NCI-H524 treated with DMSO at 0.1 percent for 48 hours (cell line): ENCODE data around the gene MFAP2.

Experiments
- DNase-seq: peaks from one replicate; lab custom pipeline; 2025; lab: John Stamatoyannopoulos, UW

Gene MFAP2, protein sequence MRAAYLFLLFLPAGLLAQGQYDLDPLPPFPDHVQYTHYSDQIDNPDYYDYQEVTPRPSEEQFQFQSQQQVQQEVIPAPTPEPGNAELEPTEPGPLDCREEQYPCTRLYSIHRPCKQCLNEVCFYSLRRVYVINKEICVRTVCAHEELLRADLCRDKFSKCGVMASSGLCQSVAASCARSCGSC

DNA sequence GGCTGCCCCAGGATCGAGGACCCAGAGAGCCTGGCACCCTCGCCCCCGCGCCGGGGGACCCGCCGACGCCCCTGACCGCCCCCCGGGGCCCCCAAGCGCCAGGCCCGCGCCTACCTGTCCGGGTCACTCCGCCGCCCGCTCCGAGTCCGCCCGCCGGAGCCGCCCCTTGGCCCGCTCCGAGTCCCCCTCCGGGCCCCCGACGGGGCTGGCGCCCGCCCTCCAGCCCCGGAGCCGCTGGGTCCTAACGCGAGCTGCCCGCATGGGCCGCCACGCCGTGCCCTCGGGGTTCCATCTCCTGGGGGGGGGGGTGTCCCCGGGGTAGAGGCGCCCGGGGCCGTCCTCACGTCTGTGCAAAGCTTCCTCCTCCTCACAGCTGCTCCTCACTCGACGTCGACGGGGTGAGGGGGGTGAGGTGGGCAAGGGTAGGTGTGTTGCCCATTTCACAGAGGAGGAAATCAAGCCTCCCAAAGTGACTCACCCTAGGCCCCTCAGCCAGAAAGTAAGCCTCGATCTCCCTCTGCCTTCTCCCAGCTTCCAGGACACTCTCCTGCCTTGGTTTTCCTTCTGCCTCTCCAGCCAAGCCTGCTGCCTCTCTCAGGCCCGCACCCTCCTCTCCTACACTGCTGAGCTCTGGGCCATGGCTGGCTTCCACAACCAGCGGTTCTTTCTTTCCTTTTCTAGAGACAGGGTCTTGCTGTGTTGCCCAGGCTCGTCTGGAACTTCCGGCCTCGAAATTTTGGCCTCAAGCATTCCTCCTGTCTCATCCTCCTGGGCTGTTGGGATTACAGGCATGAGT is at the start of gene MFAP2:
Gene MFAP2, minus strand, starts transcription at position 148 of the 796 bp plus-strand sequence. CDS start 2,347 bp downstream, outside the sequence.
- no peak for DNase-seq

DNA sequence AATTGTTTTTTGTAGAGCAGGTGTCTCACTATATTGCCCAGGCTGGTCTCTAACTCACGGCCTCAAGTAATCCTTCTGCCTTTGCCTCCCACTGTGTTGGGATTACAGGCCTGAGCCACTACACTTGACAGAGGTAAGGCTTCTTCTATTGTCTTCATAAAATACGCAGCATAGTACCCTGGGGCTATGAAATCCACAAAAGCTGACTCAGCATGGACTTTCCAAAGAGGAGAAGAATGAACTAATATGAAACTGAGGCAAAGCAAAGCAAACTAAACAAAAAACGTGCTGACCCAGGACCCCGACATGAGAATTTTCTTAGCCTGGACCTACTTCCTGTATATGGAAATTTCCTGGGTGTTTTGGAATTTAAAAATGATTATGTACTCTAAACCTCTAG is 49.8 kb upstream of the MFAP2 start:
- DNase-seq: no peak

DNA sequence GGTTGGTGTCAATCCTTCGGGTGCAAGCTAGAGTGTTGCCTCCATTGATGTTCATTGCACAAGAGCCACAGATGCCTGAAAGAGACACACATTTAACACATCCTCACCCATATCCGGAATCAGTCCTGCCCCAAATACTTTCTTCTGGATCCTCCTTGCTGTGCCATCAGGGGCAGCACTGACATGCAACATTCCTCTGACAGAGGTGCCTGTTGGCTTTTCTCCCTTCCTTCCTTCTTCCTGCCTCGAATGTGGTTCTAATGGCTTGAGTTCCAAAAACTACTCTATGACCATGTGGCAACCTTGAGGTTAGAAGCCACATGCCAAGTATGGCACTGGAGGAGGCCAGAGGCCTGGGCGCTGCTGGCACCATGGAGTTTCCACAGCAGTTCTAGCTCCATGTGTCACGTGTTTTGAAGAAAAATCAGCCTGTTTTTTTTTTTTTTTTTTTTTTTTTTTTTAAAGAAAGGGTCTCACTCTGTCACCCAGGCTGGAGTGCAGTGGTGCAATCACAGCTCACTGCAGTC is 48.3 kb upstream of the MFAP2 start:
- no peak for DNase-seq

DNA sequence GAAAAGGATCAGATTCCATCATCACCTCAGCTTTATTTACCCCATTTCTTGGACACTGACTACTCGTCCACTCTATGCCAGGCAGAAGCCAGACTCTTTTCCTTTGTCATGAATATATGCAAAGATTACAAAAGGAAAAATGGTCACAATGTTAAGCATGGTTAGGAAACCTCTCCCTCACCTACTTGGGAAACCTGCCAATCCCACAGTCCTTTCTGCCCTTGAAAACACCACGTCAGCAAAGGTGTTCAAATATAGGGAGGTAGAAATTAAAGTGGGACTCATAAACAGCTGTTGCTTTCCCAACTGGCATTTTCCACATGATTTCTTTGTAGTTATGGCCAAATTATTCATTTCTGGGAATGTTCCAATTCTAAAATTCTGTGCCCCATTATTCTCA is 47.5 kb upstream of the MFAP2 start:
- no peak for DNase-seq

DNA sequence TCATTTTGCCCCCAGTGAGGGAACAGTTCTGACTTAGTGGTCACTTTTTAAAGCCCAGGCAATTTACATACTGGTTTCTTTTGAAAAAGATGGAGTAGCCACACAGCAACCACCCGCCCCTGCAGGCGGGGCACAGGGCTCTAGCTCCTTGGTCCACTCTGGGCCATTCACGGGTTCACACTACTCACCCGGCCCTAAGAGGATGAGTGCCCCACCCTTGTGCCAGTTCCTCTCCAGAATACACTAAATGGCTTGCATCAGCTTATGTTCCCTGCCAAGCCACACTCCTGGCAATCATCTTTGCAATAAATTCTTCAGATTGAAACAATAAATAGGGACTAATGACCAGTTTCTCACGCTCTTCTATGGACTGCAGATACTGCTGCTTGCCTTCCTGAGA is 47.0 kb upstream of the MFAP2 start:
- no peak for DNase-seq

DNA sequence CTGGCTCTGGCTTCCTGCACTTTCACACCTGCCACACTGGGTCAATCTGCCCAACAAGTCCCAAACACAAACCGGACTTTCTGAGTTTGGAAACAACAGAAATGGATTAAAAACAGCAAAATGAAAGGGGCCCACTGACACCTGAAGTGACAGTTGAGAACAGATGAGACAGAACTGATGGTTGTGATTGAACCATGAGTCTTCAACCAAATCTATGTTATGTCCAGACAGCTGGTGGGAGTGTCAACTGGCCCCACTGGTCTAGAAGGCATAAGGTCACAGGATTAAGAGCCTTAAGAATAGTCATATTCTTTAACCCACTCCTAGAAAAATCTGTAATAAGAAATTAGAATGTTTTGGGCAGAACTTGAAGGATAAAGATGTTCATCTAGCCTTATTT is 44.3 kb upstream of the MFAP2 start:
- DNase-seq: no peak

DNA sequence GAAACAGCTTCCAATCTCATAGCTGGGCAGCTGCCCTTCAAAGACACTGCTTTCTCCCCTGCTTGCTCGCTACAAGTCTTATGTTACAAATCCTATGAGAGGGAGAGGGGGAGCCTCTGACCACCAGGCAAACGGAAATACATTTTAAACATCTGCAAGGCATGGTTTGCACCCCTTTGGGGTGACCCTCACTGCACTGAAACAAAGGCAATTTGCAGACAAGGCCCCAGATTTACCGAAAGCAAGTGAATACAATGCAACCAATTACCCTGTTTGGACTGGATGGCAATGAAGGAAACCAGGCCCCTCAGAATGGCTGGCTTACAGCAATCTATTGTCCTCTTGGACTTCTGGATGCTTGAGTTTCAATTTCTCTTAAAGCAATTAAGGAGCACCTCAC is 43.2 kb upstream of the MFAP2 start:
- no peak for DNase-seq

DNA sequence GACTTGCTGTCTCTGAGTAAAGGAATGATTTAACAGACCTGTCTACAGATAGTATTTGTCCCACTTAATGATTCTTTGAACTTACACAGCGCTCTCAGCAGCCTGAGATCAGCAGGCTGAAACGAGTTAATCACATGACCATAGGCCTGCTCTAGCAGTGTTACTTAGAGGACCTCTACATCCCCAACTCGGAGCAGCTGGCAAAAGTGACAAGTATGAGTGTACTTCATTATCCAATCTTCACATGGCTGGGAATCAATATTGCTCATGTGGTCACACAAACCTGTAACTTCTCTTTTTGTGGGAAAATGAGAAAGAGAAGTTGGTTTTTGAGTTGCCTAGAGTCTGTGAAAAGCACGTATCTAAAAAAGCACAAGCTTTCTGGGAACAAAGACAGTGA is 42.7 kb upstream of the MFAP2 start:
- no peak for DNase-seq

DNA sequence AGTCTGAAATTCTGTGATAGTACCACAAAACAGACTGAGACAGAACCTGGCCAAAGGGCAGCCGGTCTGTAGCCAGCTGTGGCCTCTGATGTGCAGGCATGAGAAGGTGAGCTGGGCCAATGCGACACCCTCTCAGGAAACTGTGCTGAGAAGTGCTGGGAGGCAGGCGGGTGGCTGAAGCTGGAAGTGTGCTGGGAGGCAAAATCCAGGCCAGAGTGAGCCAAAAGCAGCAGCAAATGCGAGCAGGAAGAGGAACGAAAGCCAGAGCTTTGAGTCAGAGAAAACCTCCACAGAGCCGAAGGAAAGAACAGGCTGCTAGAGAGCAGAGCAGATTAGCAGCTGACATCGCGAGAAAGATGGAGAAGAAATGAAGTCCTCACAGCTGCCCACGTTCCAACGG is 41.5 kb upstream of the MFAP2 start:
- no peak for DNase-seq

DNA sequence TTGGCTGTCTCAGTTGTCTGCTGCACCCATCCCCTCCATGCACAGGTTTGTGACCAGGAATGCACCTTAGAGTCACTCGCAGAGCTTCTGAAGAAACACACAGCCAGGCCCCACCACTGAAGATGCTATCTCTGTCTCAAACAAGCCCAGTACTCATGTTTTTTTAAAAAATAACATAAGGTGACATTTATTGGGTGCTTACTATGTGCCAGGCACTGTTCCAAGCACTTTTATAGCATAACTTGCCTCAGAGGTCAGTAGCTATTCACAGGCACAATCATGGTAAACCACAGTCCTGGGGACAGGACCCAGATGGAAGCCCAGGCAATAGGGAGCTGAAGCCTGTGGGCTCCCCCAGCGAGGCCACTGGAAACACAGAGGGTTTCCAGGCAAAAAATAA is 40.1 kb upstream of the MFAP2 start:
- DNase-seq: no peak

DNA sequence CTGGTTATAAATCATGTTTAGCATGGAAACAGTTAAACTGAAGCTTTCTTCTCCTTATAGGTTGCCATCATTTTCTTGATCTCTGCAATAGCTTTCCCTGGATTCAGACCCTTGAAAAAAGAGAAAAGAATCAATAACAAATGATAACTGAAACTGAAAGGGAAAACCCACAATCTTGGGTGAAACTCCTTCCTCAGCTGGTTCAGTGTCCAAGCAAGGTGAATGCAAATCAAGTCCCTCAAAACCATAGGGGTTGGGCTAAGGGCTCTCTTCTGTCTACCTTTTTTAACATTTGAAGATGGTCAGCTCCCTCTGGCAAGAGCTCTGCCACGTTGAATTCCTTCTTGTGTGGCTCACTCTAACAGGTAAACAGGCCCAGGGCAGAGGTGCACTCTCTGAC is 38.4 kb upstream of the MFAP2 start:
- DNase-seq: no peak

DNA sequence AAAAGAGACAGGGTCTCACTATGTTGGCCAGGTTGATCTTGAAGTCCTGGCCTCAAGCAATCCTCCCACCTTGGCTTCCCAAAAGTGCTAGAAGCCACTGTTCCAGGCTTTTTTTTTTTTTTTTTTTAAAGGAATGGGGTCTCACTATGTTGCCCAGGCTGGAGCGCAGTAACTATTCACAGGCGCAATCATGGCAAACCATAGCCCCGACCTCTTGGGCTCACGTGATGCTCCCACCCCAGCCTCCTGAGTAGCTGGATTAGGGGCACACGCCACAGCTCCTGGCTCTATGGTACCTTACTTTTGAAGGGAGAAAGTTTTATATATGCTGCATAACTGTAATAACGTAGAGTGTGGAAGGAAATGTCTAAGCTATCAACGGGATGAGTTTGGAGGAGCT is 37.0 kb upstream of the MFAP2 start:
- no peak for DNase-seq

DNA sequence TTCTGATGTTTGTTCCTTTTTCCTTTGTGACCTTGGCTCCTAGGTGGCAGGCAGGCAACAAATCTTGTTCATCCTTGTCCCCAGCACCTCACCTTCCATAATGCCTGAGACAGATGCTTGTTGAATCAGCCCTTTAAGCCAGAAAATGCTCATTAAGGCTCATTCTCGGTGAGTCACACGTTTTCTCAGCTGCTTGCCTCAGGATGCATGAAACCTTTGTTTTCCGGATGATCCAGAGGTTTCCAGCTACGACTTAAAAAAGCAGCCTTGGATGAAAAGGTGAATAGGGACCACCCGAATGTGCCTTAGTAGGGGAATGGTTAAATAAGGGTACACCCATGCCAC is 35.9 kb upstream of the MFAP2 start:
- DNase-seq: no peak

DNA sequence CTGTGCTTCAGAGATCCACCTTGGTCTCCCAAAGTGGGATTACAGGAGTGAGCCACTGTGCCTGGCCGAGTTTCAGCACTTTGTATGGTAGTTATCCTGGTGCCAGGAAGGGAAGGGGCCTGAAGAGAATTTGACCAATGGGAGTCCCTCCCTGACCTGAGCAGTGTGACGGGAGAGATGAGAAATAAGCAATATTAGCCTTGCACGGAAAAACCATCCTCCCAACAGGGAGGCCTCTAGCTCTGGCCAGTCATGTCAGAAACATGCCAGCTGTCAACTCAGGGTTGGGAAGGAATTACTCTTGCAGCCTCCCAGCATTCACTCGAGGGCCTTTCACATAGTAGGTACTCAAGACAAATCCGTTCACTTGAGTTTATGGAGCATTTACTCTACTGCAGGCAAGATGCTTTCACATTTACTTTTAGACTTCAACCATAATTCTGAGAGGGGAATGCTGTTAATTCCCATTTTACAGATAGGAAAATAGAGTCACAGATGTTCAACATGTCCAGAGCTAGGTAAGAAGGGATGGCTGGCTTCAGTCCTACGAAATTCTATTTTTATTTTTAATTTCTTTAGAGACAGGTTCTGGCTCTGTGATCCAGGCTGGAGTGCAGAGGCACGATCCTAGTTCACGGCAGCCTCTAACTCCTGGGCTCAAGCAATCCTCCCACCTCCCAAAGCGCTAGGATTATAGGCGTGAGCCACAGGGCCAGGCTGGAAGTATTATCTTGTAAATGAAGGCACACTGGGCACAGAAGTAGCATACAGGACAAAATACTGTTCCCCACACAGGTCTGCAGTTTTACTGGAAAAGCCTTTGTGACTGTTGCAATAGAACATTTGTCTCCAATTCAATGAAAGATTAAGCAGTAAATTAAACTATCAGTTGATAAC is 34.5 kb upstream of the MFAP2 start:
- no peak for DNase-seq

DNA sequence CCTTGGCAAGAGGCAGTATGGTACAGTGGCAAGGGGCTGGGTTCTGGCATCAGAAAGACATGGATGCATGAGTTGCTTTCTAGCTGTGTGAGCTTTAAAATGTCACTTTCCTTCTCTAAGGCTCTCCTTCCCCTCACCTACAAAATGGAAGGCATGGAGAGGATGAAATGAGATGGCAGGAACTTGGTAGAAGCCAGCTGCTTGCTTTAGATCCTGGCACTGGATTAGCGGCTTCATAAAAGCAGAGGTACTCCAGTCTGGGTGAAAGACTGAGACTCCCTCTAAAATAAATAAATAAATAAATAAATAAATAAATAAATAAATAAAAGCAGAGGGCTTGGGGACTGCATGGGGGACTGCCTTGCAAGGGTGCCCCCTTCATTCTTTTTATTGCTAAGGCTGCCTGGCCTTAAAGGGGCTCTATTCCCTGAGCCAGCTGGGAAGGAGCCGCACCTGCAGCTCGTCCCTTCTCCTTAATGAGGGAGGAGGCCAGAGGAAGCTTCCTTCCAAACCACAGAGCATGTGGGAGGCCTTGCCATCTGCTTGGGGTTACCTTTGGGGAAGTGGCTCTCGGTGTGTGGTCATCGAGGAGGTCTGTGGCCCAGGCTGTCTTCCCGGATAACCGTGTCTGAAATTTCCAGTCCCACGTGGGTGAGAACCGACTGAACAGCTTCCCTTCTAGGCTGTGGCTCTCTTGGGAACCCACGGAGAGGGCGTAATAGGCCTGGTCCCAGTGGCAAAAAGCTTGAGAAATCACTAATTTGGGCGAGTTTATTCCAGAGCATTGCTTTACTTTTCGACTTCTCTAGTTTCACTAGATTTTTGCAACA is 33.3 kb upstream of the MFAP2 start:
- DNase-seq: no peak

DNA sequence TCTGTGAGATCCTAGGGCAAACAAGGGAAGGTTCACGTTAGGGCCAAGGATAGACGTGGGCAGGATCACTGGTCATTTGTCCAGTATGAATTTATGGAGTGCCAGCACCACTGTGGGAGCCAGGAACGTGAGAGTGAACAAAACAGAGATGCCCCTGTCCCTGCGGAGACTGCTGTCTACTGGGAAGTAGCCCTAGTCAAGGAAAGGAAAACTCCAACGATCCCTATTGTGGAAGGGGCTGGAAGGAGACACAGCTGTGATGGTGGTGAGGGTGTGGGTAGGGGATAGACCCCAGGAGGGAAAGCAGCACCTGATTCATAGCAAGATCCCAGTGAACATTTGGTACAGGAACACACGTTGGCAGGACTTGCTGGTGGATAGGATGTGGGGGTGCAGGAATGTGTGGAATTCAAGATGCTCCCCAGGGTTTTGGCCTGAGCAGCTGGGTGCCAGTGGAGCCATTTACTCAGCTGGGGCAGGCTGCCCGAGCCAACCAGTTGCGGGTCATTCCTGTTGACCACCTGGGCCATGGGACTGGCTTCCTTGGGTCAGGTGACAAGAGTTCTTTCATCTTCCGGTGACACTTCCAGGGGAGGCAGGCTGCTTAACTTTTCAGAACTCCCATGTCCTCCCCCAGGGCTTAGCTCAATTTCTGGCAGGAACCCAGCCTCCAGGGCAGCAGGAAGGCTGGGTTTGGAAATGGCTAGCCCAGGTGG is 32.5 kb upstream of the MFAP2 start:
- DNase-seq: no peak

DNA sequence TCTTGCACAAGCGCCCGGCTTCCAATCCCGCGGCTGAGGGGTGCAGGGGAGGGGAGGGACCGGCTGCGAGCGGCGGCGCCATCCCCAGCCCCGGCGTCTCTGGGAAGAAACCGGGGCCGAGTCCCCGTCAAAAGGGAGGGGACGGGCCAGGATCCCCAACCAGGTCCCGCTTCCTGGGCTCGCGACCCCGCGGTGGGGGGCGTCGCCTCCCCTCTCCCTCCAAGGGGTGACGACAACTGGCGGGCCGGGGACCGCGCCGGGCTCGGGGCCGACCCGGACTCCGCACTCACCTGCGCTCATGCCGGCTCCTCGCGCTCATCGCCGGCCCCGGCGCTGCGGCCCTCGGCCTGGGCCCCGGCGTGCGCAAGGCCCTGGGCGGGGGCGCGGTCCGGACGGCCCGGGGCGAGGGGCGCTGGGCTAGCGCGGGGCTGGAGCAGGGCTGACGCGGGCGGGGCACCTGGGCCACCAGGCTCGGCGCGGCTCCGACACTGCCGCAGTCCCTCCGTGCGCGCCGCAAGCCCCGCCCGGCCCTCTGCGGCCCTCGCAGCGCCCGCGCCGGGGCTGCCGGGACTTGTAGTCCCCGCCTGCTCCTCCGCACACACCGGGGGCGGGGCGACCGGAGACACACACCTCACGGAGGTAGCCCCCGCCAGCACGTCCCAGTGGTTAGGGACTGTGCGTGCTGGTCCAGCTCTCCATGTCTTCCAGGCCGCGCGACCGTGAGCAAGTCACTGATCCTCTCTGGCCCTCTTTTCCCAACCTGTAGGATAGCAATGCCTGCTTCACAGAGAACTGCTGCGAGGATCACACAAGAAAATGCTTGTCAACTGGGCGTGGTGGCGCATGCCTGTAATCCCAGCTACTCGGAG is 31.3 kb upstream of the MFAP2 start, which contains the start of gene ATP13A2:
Gene ATP13A2, minus strand, starts transcription at position 490 of the 869 bp plus-strand sequence. Its CDS starts 190 bp downstream, at position 300.
- no peak for DNase-seq

DNA sequence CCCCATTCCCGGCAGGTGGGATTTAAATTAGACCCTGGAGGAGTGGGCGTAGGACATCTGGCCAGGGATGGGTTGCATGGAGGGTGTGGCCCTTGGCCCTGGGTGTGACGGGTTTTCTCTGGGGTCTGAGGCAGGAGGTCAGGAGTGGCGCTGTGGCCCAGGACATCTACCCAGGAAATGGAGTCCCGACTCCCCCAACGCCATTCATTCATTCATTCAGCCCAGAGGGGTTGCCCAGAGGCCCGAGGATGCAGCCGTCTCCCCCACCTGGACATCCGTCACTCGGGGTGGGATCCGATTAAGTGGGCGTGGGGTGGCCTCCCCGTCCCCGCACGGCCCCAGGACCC is 30.6 kb upstream of the MFAP2 start:
- no peak for DNase-seq

DNA sequence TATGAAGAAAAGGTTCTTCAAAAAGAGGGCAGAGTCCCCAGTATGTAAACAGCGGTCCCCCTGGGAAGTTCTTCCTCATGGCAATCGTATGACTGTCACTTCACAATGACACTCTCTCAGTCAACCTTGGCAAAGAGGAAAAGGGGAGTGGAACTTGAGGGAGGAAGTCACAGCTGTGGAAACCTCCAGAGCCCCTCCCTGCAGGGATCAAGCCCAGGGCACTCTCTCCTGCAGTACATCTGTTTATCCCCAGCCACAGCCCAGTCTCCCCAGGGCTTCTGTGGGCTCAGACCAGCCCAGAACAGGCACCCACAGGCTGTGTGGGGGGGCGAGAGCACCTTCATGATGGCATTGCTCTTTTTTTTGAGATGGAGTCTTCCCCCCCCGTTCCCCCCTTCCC is 29.3 kb upstream of the MFAP2 start:
- DNase-seq: no peak

DNA sequence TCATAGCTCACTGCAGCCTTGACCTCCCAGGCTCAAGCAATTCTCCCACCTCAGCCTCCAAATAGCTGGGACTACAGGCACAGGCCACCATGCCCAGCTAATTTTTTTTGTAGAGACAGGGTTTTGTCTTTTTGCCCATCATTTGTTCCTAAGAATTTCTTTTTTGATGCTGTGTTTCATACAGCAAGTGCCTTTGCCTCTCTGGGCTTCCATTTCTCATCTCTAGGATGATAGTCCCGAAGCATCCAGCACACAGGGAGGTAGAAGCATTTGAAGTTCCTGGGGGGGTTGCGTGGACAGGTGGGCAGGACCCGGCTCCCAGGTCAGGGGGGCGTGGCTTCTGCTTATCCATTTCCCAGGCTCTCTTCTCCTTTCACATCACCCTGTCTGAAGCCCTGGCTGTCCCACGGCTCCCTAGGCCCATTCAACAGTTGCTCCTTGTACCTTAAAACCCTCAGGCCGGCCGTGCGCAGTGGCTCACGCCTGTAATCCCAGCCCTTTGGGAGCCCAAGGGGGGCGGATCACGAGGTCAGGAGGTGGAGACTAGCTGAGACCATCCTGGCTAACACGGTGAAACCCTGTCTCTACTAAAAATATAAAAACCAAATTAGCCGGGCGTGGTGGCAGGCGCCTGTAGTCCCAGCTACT is 27.9 kb upstream of the MFAP2 start:
- no peak for DNase-seq
